ENCODE measurements around the gene GARIN5A.

Gene GARIN5A

DNA sequence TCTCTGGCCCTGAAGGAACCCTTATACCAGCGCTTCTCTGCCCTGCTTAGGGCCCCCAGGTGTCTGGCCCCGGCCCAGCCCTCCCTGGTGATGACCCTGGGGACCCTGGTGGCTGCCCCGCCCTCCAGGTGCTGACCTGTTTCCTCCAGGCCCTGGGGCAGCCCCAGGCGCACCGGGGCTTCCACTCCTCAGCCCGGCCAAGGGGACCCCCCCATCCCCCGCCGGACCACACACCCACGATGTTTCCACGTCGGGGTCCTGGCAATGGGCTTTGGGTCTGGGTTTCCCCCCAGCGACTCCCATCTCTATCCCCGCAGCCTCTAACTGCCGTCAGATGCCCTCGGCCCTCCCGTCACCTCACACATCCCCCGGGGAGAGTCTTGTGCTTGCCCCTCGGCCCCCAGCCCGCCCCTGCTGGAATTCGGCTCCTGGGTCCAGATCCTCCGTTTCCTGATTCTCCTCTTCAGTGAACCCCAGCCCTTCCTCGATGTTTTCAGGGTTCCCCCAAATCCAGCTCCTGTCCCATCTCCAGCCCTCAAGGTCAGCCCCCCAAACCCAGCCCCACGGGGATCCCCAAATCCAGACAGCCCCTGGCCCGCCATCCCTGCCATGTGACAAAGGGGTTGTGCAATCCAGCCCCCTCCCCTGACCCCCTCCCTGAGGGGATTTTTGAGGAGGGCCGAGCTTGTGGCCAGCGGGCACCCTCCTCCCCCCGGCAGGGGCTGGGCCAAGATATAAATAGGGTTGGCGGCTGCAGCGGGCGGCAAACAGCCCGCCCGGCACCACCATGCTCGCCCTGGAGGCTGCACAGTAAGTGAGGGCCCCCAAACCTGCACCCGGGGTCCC, 58.2 kb downstream of the GARIN5A start, which contains the start of gene SPIB:
Gene SPIB (plus strand): TSS at position 763 of the 846 bp plus-strand sequence. CDS start 25 bp downstream, at position 788.
- in situ Hi-C loops (cut with HindIII; ENCODE audit: low sequenced_read_pairs): no loop called here

DNA sequence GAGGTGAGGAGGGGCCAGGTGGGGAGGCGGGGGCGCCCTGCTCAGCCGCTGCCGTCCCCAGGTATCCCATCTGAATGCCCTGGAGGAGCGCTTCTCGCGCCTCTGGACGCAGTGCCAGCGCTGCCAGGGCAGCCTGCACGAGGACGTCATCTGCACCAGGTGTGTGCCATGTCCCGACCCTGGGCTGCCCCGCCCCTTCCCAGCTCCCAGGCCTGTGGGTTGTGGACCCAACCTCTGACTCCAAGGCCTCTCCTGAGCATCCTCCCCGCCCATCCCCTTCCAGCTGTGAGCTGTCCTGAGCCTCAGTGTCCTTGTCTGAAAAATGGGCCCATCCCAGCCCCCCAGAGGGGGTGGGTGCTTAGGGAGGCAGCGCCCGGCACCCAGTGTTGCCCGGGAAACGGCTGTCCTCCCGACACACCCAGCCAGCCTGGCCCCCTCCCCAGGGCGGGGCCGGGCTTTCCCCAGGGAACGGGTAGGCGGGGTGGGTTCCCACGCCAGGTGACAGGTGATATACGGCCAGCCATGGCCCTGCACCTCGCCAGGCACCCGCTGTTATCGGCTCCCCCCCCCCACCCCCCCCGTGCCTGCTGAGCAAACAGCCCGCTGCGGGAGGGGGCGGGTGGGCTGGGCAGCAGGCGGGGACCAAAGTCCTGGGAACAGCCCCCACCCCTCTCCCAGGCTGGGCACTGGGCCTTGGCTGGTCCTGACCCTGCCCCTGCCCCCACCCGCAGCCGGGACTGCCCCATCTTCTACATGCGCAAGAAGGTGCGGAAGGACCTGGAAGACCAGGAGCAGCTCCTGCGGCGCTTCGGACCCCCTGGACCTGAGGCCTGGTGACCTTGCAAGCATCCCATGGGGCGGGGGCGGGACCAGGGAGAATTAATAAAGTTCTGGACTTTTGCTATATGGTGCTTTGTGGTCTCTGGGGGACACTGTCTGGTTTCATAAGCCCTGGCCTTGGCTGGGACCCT, 59.3 kb downstream of the GARIN5A start:
- in situ Hi-C loops (cut with HindIII; ENCODE audit: low sequenced_read_pairs): no loop called here
